ENCODE data around the gene REPIN1. TPM values are rescaled to one million over a fixed set of nuclear protein-coding genes. Genes with fewer than 3 reads are reported as not detected.

REPIN1 gene
- total RNA-seq, 1 donor from 2014 or later = 49.4 TPM

DNA sequence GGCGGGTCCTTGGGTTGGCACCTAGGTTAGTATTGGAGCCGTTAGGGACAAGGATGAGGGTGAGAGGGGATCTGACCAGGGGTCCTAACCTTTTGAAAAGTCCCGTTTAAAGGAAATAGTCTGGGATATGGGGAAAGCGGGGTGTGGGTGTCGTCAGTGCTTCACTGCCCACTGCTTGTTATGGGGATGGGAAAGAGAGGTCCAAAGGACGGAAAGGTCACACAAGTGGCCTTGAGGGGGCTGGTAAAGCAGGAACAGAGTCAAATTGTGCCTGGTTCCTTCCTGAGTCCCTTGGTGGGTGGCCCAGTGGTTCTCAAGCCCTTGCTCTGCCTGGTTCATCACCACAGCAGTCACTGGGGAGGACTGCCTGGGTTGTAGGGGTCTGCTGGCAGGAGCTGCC lies 7.9 kb downstream of the REPIN1 start:
- Histone ChIP-seq H3K27ac (no peak overlapping the region), H3K27me3 (no peaks in the 10 kb centered on the region), H3K4me1 (peaks cover 41% of the 10 kb centered on the region), H3K9me3 (no peaks in the 10 kb centered on the region), H3K4me3 (no peak overlapping the region), H3K36me3 (peaks cover 0 to 14% of the 10 kb centered on the region in 2 donors)
- intact Hi-C loops (cut with DNase I) = no loop called here
- TF ChIP-seq POLR2AphosphoS5 (IDR thresholded peaks at IDR 0.05; ENCODE audit: insufficient read depth in 1 of 2, low read depth in 1 of 2) (no peak), POLR2A (IDR thresholded peaks at IDR 0.05) (no peak), CTCF (IDR thresholded peaks at IDR 0.05) (no peak)
- no peak for DNase-seq (ENCODE audit: extremely low spot score in 2 of 2)

- no peak overlapping the region for H3K4me3 ChIP-seq
- TF ChIP-seq POLR2AphosphoS5 (IDR thresholded peaks at IDR 0.05; ENCODE audit: insufficient read depth in 1 of 2, low read depth in 1 of 2) = no peak
- TF ChIP-seq POLR2A (IDR thresholded peaks at IDR 0.05) = no peak
- TF ChIP-seq CTCF (IDR thresholded peaks at IDR 0.05) = no peak
- DNase-seq (ENCODE audit: extremely low spot score in 2 of 2) = no peak
- intact Hi-C loops (cut with DNase I) = no loop called here
- H3K9me3 ChIP-seq = no peaks in the 10 kb centered on the region
- no peak overlapping the region for H3K27ac ChIP-seq
- H3K4me1 ChIP-seq = peaks cover 46% of the 10 kb centered on the region
- no peaks in the 10 kb centered on the region for H3K27me3 ChIP-seq
- peaks cover 0 to 8% of the 10 kb centered on the region in 2 donors for H3K36me3 ChIP-seq
These were observed 8.6 kb downstream of the REPIN1 start for GRCh38 chr7:150377196-150377595.

GRCh38 chr7:150377635-150378034 lies 9.0 kb downstream of the REPIN1 start:
- no peak for TF ChIP-seq POLR2AphosphoS5 (IDR thresholded peaks at IDR 0.05; ENCODE audit: insufficient read depth in 1 of 2, low read depth in 1 of 2)
- no peak for TF ChIP-seq CTCF (IDR thresholded peaks at IDR 0.05)
- TF ChIP-seq POLR2A (IDR thresholded peaks at IDR 0.05) = no peak
- intact Hi-C loops (cut with DNase I) = no loop called here
- H3K27me3 ChIP-seq = no peaks in the 10 kb centered on the region
- H3K4me1 ChIP-seq = peaks cover 41% of the 10 kb centered on the region
- no peak overlapping the region for H3K4me3 ChIP-seq
- peaks cover 0 to 3% of the 10 kb centered on the region in 2 donors for H3K36me3 ChIP-seq
- no peaks in the 10 kb centered on the region for H3K9me3 ChIP-seq
- no peak overlapping the region for H3K27ac ChIP-seq
- no peak for DNase-seq (ENCODE audit: extremely low spot score in 2 of 2)

DNA sequence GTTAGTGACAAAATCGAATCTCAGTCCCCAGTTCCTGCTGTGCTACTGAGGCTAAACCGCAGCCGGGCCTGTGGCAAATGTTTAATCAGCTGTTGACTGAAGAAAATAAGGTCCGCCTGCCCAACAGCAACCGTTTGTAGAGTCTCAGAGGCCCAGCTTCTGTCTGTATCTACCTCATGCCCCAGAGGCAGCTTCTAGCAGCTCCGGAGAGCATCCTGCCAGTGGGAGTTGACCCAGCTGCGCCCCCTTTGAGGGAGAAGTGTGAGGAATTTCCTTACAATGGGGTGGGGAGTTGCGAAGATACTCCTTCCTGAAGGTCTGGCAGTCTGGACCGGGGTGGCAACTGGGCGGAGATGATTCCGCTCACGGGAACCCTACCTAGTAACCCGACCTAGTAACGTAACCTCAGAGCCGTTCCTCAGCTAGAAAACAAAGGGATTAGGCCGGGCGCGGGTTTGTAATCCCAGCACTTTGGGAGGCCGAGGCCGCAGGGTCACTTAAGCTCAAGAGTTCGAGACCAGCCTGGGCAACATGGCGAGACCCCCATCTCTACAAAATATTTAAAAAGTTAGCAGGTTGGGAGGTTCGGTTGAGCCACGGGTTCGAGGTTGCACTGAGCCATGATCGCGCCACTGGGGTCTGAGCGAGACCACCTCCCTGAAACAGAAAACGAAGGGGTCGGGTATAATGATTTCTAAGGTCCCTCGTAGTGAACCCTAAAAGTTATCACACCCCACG lies 9.7 kb downstream of the REPIN1 start:
- Histone ChIP-seq H3K4me3 (peak overlapping the region; percentile 77 to 95), H3K4me1 (peaks cover 36% of the 10 kb centered on the region), H3K36me3 (no peaks in the 10 kb centered on the region), H3K27ac (peak overlapping the region; percentile 91), H3K9me3 (no peaks in the 10 kb centered on the region), H3K27me3 (no peaks in the 10 kb centered on the region)
- intact Hi-C loops (cut with DNase I) = no loop called here
- no peak for DNase-seq (ENCODE audit: extremely low spot score in 2 of 2)
- TF ChIP-seq POLR2AphosphoS5 (IDR thresholded peaks at IDR 0.05; ENCODE audit: insufficient read depth in 1 of 2, low read depth in 1 of 2) (no peak), CTCF (IDR thresholded peaks at IDR 0.05) (no peak), POLR2A (IDR thresholded peaks at IDR 0.05) (no peak)

GRCh38 chr7:150378853-150379440 lies 10.3 kb downstream of the REPIN1 start, which contains the start of gene ZNF775:
Gene ZNF775 (plus strand): TSS chr7:150379330. CDS start chr7:150388471, 9,141 bp downstream.
- peaks cover 36% of the 10 kb centered on the region for H3K4me1 ChIP-seq

More at GRCh38 chr7:150378853-150379440, 10.3 kb downstream of the REPIN1 start, which contains the start of gene ZNF775:
- TF ChIP-seq POLR2AphosphoS5 (IDR thresholded peaks at IDR 0.05; ENCODE audit: insufficient read depth in 1 of 2, low read depth in 1 of 2) (peak; percentile 11 to 82), CTCF (IDR thresholded peaks at IDR 0.05) (no peak), POLR2A (IDR thresholded peaks at IDR 0.05) (peak; percentile 5 to 71)
- peak in 1 of 2 donors; percentile 98 for DNase-seq (ENCODE audit: extremely low spot score in 2 of 2)
- Histone ChIP-seq H3K4me3 (peak within 1 kb of the TSS; percentile 77 to 95), H3K36me3 (no peaks in the 10 kb centered on the region), H3K27me3 (no peaks in the 10 kb centered on the region), H3K27ac (peak within 1 kb of the TSS; percentile 91), H3K9me3 (no peaks in the 10 kb centered on the region)
- intact Hi-C loops (cut with DNase I) = no loop called here
